ENCODE data around the gene MTOR. TPM values are rescaled to one million over a fixed set of nuclear protein-coding genes. Genes with fewer than 3 reads are reported as not detected.

Gene MTOR
- total and polyA plus RNA-seq, 10 of the 15 experiments (the other 5 are each of a cell fraction or from before 2014, with no cell fraction given): 6.6 to 41.8 (median 29.8) TPM

GRCh38 chr1:11157867-11158266 is 104.5 kb downstream of the MTOR start:
- H2AFZ ChIP-seq (ENCODE audit: control insufficient read depth, low read depth, low read length): no peak overlapping the region
- intact Hi-C loops (cut with micrococcal nuclease; ENCODE audit: unreplicated experiment): no loop called here
- ChIA-PET RAD21 (ENCODE audit: unreplicated experiment) (no interaction called here), POLR2A (no interaction called here), SMC1A (ENCODE audit: uncharacterized antibody, unreplicated experiment) (no interaction called here), CTCF (no interaction called here)
- H3K4me1 ChIP-seq (ENCODE audit: control insufficient read depth, insufficient read depth, low read length): no peaks in the 10 kb centered on the region
- peaks cover 2 to 19% of the 10 kb centered on the region in 2 experiments for H3K36me3 ChIP-seq (ENCODE audit: control insufficient read depth in 2 of 2, insufficient read depth in 2 of 2, low read length in 1 of 2)
- H3K9me3 ChIP-seq (replicated peaks; ENCODE audit: control insufficient read depth, insufficient read depth, low read length): no peaks in the 10 kb centered on the region
- FAIRE-seq (no peak), ATAC-seq (no peak), DNase-seq (ENCODE audit: low read depth, low spot score) (no peak)
- H3K4me2 ChIP-seq (ENCODE audit: control insufficient read depth, insufficient read depth): no peak overlapping the region
- no peak overlapping the region for H3K27ac ChIP-seq (ENCODE audit: control insufficient read depth, insufficient read depth)
- no peaks in the 10 kb centered on the region for H4K20me1 ChIP-seq (ENCODE audit: control insufficient read depth, insufficient read depth)
- BruUV-seq (replicated peaks): no TSS peak
- no peaks in the 10 kb centered on the region for H3K27me3 ChIP-seq (replicated peaks in 1 of 2; ENCODE audit: control insufficient read depth in 2 of 2, insufficient read depth in 2 of 2, low read length in 1 of 2)
- WGBS (ENCODE audit: insufficient coverage, insufficient replicate concordance, low lambda C conversion rate, missing lambda C conversion rate): 13% methylated on average over 2 of the region's 2 CpGs
- H3K79me2 ChIP-seq (ENCODE audit: control insufficient read depth, insufficient read depth, low read length): no peaks in the 10 kb centered on the region
- no peak for TF ChIP-seq NR2C2 (IDR thresholded peaks at IDR 0.05; ENCODE audit: borderline replicate concordance, control insufficient read depth, insufficient read length, low read depth)
- no peak for TF ChIP-seq E2F8 (IDR thresholded peaks at IDR 0.05; ENCODE audit: low read depth, partially characterized antibody)
- TF ChIP-seq SKIL (IDR thresholded peaks at IDR 0.05; ENCODE audit: low read depth, poor library complexity, severe bottlenecking): no peak
- no peak for TF ChIP-seq STAT1 (conservative IDR thresholded peaks at IDR 0.05)
- TF ChIP-seq BCL3 (IDR thresholded peaks at IDR 0.05; ENCODE audit: borderline replicate concordance, insufficient read depth, low read depth, low read length, poor library complexity, severe bottlenecking): no peak
- in situ Hi-C loops (cut with MboI): no loop called here
- no peak overlapping the region for H3K9ac ChIP-seq (ENCODE audit: control insufficient read depth, insufficient read depth, low read length)
- H3K4me3 ChIP-seq: no peak overlapping the region
